NCI-H2227 (cell line): ENCODE data around the gene DPY19L1.
"Not testable (repeated sequence)": the region's sequence is repeated elsewhere in the genome, so short reads cannot be mapped to it uniquely, and the experiment has no call there.

Source experiments
- DNase-seq: peaks from one replicate; lab custom pipeline; 2025; ENCODE audit not compliant: unreplicated experiment; lab: John Stamatoyannopoulos, UW

The DPY19L1 gene

DNA sequence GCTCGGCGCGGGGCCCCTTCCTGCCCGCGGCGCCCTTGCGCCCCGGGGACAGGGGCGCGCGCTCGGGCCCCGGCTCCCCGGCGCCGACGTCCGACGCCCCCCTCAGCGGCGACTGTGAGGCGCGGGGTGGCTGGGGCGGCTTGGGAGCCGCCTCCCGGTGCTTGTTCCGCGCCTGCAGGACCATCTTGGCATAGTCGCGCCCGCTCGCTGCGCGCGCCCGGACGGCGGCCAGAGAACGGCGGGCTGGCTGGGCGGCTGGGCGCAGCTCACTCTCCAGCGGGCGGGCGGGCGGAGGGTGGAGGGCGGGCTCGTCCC lies at the start of gene DPY19L1:
DPY19L1 (minus strand) TSS at position 275 of the 315 bp plus-strand sequence; CDS start at position 184, 91 bp downstream.
- no peak for DNase-seq

DNA sequence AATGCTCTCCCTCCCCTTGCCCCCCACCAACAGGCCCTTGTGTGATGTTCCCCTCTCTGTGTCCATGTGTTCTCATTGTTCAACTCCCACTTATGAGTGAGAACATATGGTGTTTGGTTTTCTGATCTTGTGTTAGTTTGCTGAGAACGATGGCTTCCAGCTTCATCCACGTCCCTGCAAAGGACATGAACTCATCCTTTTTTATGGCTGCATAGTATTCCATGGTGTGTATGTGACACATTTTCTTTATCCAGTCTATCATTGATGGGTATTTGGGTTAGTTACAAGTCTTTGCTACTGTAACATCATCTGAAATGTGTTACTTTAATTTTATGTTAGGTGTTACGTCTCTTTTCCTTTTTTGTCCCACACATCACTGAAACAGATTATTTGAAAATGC lies 42.2 kb upstream of the DPY19L1 start:
- not testable (repeated sequence) for DNase-seq

DNA sequence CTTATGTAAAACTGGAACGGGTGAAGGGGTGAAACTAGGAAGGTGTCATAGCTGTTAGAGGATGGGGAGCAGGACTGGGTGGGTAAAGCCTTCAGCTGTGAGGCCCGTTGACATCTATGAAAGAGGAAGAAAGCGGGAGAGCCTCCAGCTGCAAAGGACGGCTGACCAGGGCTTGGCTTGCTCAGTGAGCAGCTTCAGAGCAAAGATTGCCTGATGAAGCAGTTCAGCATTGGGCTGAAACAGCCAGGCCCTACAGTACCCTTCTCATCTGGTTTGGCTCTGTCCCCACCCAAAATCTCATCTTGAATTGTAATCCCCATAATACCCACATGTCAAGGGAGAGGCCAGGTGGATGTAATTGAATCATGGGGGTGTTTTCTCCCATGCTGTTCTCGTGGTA lies 36.7 kb upstream of the DPY19L1 start:
- not testable (repeated sequence) for DNase-seq

DNA sequence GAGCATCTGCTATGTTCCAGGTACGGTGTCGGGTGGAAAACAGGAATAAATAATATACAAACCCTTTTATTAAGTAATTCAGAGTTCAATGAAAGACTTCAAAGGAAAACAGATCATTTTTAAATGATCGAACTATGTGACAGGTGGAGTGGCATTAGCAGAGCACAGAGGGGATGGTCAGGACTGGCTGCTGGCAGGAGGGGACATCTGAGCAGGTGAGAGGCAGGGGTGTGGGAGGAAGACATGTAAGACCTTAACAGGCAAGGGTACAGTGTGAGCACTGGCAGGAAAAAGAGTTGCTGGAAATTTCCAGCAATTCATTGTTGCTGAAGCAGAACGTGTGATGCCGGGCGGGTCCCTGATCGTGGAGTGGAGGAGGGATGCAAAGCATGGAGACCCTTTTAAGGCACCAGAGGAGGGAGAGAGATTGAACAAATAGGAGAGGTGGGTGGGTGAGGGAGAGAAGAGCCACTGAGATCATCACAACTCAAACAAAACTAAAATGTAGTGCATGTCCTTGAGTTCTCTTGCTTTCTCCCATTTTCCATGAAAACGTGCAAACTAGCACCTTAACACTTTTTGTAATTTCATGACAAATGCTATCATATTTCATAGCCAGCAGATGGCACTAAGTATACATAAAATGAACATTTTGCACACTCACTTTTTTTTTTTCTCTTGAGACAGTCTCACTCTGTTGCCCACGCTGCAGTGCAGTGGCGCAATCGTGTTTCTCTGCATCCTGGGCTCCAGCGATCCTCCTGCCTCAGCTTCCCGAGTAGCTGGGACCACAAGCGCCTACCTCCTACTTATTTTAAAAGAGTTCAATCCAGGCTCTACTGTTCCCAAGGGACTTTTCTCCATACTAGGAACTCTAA lies 35.9 kb upstream of the DPY19L1 start:
- DNase-seq, result not testable (repeated sequence)

DNA sequence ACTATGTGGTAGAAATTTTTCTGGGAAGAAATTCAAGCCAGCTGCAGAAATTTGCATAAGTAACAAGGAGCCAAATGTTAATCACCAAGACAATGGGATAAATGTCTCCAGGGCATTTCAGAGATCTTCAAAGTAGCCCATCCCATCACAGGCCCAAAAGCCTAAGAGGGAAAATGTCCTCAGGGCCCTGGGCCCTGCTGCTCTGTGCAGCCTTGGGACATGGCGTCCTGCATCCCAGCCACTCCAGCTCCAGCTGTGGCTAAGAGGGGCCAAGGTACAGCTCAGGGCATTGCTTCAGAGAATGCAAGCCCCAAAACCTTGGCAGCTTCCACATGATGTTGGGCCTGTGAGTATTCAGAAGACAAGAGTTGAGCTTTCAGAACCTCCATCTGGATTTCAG lies 31.8 kb upstream of the DPY19L1 start:
- not testable (repeated sequence) for DNase-seq

DNA sequence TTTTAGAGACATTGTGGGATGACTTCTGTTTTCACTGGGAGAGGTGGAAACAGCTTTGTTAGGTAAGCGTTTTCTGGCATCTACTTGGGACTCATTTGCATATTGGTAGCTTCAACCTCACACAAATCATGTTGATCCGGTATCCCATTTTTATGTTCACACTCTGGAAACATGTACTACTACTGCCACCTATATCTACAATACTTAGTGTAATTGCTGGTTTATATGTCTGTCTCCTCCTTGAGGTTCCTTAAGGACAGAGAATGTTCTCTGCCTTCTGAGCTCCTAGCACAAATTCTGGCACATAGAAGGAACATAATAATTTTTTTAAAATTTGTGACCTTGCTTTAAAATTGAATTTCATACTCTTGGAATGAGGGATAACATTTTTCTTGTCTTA lies 28.1 kb upstream of the DPY19L1 start:
- not testable (repeated sequence) for DNase-seq

DNA sequence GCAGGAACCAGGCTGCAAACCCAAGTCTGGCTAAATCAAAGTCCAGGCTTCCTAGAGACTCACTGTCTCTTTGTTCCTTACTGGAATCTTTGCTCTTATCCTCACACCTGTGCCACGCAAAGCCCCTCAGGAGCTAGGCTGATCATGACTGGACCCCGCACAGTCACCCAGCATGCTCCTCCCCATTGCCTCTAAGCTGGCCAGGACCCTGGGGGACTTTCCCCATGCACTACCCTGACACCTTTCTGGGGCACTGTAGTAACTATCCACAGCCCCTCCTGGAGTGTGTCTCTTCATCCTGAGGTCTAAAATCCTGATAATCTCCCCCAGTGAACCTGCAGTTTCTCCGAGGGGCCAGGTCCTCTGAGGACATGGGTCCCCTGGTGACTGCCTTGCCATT lies 21.3 kb upstream of the DPY19L1 start:
- not testable (repeated sequence) for DNase-seq

DNA sequence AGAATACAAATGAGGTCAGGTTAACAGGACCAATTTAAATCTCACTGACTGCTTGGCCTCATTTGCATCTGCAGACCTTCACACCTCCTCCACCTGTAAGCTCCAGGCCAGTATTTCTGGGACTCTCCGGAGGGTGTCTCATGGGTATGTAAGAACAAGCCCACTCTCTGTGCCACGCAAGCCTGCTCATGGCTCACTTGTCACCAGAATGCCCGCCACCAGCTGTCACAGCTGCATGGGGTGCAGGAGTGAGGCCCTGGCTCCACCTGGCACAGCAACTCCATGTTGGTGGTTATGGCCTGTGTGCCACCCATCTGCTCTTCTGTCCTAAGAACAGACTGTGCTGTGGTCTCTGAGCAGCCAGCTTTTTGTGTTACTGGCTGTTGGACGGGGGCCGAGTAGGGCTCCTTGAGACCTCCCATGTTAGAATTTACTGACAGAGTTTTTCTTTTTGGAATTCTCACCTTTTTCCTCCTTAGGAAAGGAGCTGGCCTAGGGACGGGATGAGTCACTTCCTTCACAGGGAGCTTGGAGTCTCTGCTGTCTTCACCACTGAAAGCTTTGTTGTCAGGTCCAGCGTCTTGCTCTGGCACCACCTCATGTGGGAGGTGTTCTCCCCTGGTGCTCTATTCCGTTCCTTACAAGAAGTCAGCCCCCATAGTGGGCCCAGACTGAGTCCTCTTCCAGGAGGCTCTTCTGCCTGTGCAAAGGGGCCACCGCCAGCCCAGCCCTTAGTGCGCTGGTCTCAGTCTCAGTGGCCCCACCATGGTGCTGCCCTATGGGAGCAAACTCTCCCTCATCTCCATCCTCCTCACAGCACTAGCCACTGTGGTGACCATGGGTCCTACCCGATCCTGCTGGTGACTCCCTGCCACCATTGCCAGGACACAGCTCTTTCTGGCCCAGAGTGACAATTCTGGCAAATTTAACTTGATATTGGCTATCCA lies 20.5 kb upstream of the DPY19L1 start:
- not testable (repeated sequence) for DNase-seq

DNA sequence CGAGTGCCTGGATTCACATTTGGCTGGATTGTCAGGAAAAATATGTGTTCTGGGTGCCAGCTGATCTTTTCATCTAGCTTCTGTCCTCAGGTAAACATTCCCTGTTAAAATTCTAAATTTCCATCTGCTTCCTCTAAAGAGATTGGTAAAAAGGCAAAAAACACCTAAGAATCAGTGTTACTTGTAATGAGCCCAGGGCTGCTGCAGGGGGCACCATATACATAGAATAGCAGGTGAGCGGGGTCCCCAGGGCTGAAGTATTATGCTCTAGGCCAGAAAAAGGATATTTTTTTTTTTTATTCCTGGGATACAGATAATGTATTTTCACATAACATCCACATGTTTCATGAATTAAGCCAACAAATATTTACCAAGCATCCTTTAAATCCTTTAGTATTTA lies 18.4 kb upstream of the DPY19L1 start:
- DNase-seq, result not testable (repeated sequence)

DNA sequence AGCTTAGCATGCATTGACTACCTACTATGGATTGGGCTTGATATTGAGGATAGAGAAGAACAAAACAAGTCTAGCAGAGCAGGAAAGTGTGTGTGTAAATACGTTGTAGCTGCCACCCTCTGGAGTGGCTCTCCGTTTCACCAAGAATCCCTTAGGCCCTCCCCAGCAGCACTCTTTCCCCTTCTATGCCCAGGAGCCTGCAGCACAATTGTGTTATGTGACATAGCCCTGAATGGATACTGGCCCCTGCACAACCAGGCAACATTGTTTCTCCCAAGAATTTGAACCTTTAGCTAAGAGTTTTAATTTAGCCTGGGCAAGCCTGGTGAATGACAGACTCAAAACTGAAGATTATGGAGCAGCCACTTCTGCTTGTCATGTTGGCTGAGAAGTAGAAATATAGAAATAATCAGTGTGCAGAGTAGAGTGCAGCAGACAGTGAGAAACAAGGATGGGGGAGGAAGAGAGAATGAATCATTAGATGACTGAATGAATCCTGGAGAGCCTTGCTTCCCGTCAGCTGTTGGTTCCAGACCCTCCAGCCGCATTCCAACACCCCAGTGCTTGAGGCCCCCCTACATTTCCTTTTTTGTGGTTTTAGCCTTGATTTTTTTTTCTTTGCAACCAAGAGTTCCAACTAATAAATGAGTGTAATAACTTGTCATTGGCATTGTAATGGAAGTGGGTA lies 16.3 kb upstream of the DPY19L1 start:
- DNase-seq, result not testable (repeated sequence)

DNA sequence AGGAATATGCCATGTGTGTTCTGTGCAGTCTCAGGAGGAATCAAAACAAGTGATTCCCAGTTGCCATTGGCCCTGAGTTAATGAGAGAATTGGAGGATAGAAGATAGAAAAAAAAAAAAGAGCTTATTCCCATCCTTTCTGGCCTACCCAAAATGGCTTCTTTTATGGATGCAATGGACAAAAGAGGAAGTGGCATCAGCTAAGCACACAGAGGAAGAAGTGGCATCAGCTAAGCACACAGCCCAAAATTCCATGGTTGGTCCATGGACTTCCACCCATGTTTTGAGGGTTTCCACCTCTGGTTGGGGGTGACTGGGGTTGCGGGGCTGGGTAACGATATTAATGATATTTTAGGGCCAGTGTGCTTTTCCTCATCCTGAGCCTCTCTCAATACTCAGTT lies 11.1 kb upstream of the DPY19L1 start:
- not testable (repeated sequence) for DNase-seq

DNA sequence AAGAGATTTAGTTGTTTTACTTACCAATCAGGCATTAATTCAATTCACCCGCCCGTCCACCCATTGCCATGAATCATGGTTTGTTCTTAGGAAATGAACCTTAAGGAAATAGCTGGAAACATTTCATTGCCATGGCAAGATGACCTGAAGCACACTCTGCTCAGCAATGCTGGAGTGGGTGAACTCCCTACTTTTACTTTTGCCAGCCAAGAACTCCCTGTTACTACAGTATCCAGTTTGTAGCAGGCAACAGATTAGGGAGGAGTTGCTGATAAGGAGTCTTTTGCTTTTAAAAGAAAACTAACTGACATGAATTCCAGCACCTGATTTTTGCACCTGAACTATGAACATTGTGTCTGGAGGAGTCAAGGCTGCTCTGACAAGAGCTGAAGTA lies 10.6 kb upstream of the DPY19L1 start:
- DNase-seq, result not testable (repeated sequence)

DNA sequence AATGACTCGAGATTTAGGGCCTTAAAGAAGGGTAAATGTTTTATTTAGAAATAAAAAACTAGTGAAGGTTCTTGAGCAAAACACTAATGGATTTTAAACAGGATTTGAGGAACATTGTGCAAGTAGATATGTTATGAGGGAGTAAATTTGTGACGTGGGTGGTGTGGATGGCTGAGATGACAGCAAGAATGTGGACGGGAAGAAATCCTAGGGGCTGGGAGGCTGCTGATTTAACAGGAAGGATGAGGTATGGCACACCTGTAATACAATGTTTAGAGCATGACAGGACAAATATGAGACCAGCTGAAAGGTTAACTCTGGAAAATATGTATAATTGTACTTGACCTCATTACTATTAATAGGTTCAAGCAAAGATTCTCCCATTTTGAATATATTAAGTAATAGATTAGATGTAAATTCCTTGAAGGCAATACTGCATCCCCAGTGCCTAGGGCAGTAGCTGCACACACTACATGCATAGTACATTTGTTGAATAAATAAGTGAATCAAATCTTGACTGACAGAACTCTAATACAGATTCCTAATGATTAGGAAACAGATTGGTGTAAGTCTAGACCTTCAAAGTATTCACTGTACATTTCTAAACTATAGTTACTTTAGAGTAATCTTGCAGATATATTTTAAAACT lies 10.1 kb upstream of the DPY19L1 start:
- DNase-seq, result not testable (repeated sequence)

DNA sequence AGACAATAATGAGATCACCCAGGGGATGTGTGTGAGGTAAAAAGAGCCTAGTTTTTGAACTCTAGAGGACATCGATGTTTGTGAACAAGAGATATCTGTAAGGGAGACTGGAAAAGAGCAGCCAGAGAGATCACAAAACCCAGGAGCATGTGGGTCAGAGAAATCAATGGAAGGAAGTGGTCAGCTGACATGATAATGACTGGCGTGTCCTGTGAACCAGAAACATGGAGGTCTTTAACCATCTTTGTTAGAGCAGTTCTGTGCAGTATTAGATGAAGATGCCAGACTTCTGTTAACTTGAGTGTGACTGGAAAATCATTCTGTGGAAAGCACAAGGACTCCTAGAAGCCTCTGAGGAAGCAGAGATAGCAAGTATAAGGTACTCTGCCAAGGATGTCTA lies 6.0 kb upstream of the DPY19L1 start:
- DNase-seq, result not testable (repeated sequence)

DNA sequence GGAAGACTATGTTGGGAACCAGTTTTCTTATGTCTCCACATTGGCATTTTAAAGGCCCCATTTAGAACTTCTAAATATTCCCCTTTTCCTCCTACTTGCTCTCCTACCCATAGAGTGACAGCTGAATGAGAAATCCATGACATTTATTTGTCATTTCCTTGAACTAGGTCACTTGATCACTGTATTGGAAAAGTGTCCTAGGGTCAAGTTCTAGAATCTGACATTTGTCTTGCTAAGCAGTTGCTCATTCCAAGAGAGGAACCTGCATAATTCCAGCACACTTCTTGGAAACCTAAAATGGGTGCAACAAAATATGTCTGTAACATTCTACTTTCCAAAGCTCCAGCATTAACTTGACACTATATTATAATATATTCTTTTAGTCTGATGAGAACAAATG lies 3.6 kb upstream of the DPY19L1 start:
- DNase-seq, result no peak

DNA sequence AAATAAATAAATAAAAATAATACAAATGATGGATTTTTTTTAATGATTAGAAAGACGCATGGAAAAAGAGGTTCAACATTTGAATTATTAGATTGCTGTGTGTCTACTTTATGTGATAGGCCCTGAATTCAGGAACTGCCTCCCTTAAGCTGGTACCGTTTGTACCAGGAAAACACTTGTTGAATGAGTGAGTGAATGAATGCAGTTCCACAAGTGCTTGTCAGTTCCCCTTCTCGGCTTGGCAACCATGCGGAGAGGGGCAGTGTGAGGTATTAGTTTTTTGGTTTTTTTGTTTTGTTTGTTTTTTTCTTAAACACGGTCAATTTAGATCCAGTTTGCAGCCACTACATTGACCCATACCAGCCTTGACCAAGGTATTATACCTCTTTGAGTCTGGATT lies 2.1 kb upstream of the DPY19L1 start:
- DNase-seq, result no peak

DNA sequence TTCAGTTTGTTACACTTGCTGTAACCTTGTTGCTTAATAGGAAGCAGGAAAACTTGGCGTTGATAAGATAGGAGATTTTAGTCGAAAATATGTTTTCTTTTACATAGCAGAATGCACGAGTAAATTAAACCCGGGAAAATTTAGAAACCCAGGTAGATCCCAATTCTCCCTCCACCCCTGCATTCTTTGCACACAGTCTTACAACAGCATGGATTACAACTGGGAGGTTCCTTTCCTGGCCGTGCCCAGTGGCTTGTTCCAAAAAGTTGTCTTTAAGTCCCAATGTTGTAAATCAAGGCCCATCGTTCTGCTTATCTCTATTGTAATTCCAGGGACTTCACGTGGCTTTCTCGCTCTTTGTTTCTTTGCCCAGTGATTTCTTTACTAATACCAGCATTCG lies 1.1 kb upstream of the DPY19L1 start:
- no peak for DNase-seq

DNA sequence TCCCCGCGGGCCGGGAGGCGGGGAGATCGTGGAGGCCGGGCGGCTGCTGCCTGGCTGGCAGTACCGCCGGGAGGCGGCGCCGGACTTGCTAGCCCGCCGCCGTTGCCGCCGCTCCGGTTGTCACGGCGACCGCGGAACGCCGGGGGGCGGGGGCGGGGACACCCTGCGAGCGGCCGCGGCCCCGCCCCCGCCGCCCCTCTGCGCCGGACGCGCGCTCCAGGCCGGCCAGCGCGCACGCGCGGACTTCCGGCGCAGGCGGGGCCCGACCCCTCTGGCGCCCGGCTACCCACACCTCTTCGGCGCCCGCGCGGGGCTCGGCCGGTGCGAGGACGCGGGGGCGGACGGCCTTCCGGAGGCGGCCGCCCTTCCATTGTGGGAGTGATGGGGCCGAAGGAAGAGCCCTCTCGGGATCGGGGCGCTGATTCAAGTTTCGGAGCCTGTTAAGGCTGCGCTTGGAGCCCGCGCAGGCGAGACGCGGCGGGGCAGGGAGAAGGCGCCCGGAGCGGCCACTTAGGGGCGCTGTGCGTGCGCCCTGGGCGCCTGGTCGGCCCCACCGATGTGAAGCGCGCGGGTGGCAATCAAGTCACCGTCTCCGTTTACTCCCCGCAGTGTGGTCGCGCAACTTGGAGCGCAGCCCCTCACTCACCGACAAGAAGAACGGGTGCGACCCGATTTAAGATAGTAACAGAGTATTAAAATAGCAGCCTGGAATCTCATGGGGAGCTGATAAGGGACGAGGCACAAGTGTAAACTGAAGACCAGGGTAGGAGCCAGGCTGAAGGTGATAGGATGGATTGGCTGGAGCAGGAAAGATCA lies 449 bp upstream of the DPY19L1 start:
- DNase-seq, result peak; percentile 94

DNA sequence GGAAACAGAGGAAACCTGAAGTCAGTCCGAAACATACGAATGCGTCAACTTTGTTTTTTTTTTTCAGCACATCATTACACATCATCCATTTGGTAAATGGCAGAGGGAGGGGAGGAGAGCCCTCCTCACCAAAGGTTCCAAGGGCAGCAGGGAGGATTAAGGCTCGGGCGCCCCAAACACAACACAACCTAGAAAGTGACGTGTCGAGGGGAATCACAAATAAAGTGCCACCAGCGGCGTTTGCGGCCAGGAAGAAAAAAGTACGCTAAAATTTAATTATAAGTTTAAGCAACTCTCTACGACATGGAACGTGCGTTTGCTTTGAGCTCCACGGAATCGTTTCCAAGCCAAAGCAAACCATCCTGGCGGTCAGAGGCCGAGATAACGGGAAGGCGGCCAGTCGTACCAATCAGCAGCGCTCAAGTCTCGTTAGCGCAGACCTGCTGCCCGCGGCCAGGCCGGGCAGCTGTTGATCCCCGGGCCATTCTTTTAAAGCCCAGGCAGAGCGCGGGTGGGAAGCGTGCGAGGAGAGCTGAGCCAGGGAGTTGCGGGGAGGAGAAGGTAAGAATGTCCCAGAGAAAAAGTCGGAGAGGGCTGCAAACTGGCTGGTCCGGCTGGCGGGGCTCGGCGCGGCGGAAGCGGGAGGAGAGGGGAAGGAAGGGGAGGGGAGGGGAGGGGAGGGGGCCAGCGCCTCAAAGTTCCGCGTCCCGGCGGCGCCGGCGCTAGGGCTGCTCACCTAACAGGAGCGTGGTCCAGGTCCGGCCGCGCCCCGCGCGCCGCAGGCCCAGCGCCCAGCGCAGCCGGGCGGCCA lies 719 bp downstream of the DPY19L1 start:
- peak; percentile 62 for DNase-seq
